A549 (cell line): Measurements from ENCODE around the gene KANTR. TPM values are rescaled to one million over a fixed set of nuclear protein-coding genes. Genes with fewer than 3 reads are reported as not detected.

Source experiments
- ATAC-seq, 2 experiments: fragments of 200-7000 bp in 1 of 2; fragments of >200 bp in 1 of 2; cut with Nextera tagmentation in 1 of 2; cut with Tn5 transposase in 1 of 2; 3 replicates each; pipeline versions ENCODE4 v1.8.0 to v1.9.1; 2018 to 2020; ENCODE audit warnings: mild to moderate bottlenecking in 1 of 2, moderate library complexity in 1 of 2
- CTCF ChIA-PET: fragments of 300-600 bp; sonication (Branson Sonifier 250); formaldehyde crosslinking; extraction: SDS; loops from one replicate; lab custom pipeline; 2021; ENCODE audit warnings: antibody characterized with exemption, inconsistent platforms; lab: Yijun Ruan, JAX
- POLR2A ChIA-PET: fragments of 350-600 bp; formaldehyde crosslinking; extraction: SDS; loops from one replicate; lab custom pipeline; 2021; ENCODE audit warnings: antibody characterized with exemption, inconsistent platforms; lab: Yijun Ruan, JAX
- DNase-seq, 2 experiments: peaks; one replicate each; pipeline versions ENCODE4 v3.0.0 to v3.0.0-alpha.2; 2011 to 2016; ENCODE audit warnings: low read depth in 1 of 2, low spot score in 1 of 2
- FAIRE-seq: peaks from 2 replicates; lab custom pipeline; 2011; peaks lifted over from hg19 to GRCh38; lab: Jason Lieb, UNC
- H3K27ac ChIP-seq, 2 experiments: fragments of >200 bp; sonication (Bioruptor Twin); formaldehyde crosslinking; 3 replicates each; pipeline ENCODE4 v1.5.1; 2016 to 2017
- H3K4me1 ChIP-seq: fragments of >200 bp; sonication (Bioruptor Twin); formaldehyde crosslinking; 3 replicates; pipeline ENCODE4 v1.6.1; 2016
- H3K4me2 ChIP-seq: fragments of >200 bp; sonication (Bioruptor Twin); formaldehyde crosslinking; 3 replicates; pipeline ENCODE4 v1.6.1; 2016
- H3K4me3 ChIP-seq: fragments of >200 bp; sonication (Bioruptor Twin); formaldehyde crosslinking; 3 replicates; pipeline ENCODE4 v1.5.1; 2016
- H3K9me3 ChIP-seq: fragments of >200 bp; sonication (Bioruptor Twin); formaldehyde crosslinking; 3 replicates; pipeline ENCODE4 v1.6.1; 2016
- CBX2 ChIP-seq: fragments of 200-600 bp; sonication (generic); IDR thresholded peaks from 2 replicates; pipeline ENCODE4 v1.6.1; 2016; ENCODE audit warnings: low read depth, mild to moderate bottlenecking, borderline replicate concordance
- CHD4 ChIP-seq: fragments of 200-600 bp; sonication (generic); IDR thresholded peaks from 2 replicates; pipeline ENCODE4 v1.6.1; 2016; ENCODE audit warnings: antibody characterized with exemption, mild to moderate bottlenecking, borderline replicate concordance
- FOSB ChIP-seq: fragments of 250-450 bp; sonication (Bioruptor Pico); IDR thresholded peaks from 2 replicates; pipeline ENCODE4 v1.5.0; 2020; ENCODE audit warnings: mild to moderate bottlenecking, moderate library complexity
- FOSL2 ChIP-seq, 2 experiments: fragments of 450-650 bp in 1 of 2; fragments of >200 bp in 1 of 2; sonication (Bioruptor Twin) in 1 of 2; formaldehyde crosslinking; IDR thresholded peaks; 2 replicates each; pipeline versions ENCODE4 v1.5.0 to v1.6.1; 2016 to 2020; ENCODE audit warnings: mild to moderate bottlenecking in 1 of 2, moderate library complexity in 1 of 2
- HEYL ChIP-seq: fragments of 250-450 bp; sonication (Bioruptor Pico); IDR thresholded peaks from 2 replicates; pipeline ENCODE4 v1.8.0; 2021; ENCODE audit warnings: mild to moderate bottlenecking, moderate library complexity
- HOXB5 ChIP-seq: fragments of 250-450 bp; sonication (Bioruptor Pico); IDR thresholded peaks from 2 replicates; pipeline ENCODE4 v1.5.0; 2020; ENCODE audit warnings: mild to moderate bottlenecking, moderate library complexity
- JUN ChIP-seq, 2 experiments: fragments of >200 bp; sonication (Bioruptor Twin); formaldehyde crosslinking; IDR thresholded peaks; 2 replicates in 1 of 2; 3 replicates in 1 of 2; pipeline ENCODE4 v1.6.1; 2016 to 2017
- JUNB ChIP-seq: fragments of >200 bp; sonication (Bioruptor Twin); formaldehyde crosslinking; IDR thresholded peaks from 2 replicates; pipeline ENCODE4 v1.6.1; 2016
- KDM5A ChIP-seq: fragments of 200-600 bp; sonication (generic); IDR thresholded peaks from 2 replicates; pipeline ENCODE4 v1.6.1; 2016; ENCODE audit warnings: antibody characterized with exemption, mild to moderate bottlenecking
- NFE2L2 ChIP-seq: fragments of 150-350 bp; conservative IDR thresholded peaks from 2 replicates; pipeline ENCODE4 v1.6.1; 2014; ENCODE audit warnings: low read length
- NPAS2 ChIP-seq: fragments of 250-450 bp; sonication (Bioruptor Pico); IDR thresholded peaks from 2 replicates; pipeline ENCODE4 v1.8.0; 2022; ENCODE audit warnings: mild to moderate bottlenecking, moderate library complexity, borderline replicate concordance
- PHF8 ChIP-seq: fragments of 200-600 bp; sonication (generic); IDR thresholded peaks from 2 replicates; pipeline ENCODE4 v1.6.1; 2016; ENCODE audit warnings: low read depth, mild to moderate bottlenecking, antibody characterized with exemption, moderate library complexity, borderline replicate concordance
- POLR2A ChIP-seq: IDR thresholded peaks from 2 replicates; pipeline ENCODE4 v1.6.1; 2012; ENCODE audit warnings: mild to moderate bottlenecking, low read length
- RCOR1 ChIP-seq: fragments of 150-350 bp; IDR thresholded peaks from 2 replicates; pipeline ENCODE4 v1.6.1; 2014; ENCODE audit warnings: antibody characterized with exemption, low read length, low read depth
- RNF2 ChIP-seq: fragments of 200-600 bp; sonication (generic); IDR thresholded peaks from 2 replicates; pipeline ENCODE4 v1.6.1; 2016; ENCODE audit warnings: low read depth, mild to moderate bottlenecking, antibody characterized with exemption, moderate library complexity, borderline replicate concordance
- TFCP2L1 ChIP-seq: fragments of 250-450 bp; sonication (Bioruptor Pico); IDR thresholded peaks from 2 replicates; pipeline ENCODE4 v1.5.0; 2021; ENCODE audit warnings: mild to moderate bottlenecking
- TP53 ChIP-seq: fragments of 250-450 bp; sonication (Bioruptor Pico); IDR thresholded peaks from 2 replicates; pipeline ENCODE4 v1.5.0; 2021; ENCODE audit warnings: mild to moderate bottlenecking, moderate library complexity
- ZFP36 ChIP-seq: fragments of 450-650 bp; IDR thresholded peaks from 2 replicates; pipeline ENCODE4 v1.6.1; 2014; ENCODE audit warnings: borderline replicate concordance; ENCODE audit not compliant: partially characterized antibody
- WGBS: methylation state at CpG from one replicate; pipeline ENCODE4 v1.1.6; 2017; ENCODE audit errors: missing lambda C conversion rate; 5-methylcytosine and 5-hydroxymethylcytosine counted together
- polyA plus RNA-seq, 4 experiments: library from polyadenylated mRNA; depleted of rRNA in 3 of 4; stranded (reverse); fragments of >200 nt; fragmentation: RNase III in 1 of 4; extraction: RNeasy Plus Mini Kit Qiagen cat#74134 plus additional on column Dnase treatment in 1 of 4; gene quantifications; 2 replicates in 3 of 4; 3 replicates in 1 of 4; pipeline ENCODE4 v1.2.3, GENCODE V29; 2011 to 2017
- TF ChIP-seq, protein P1 (sequence below): fragments of >200 bp; sonication (Bioruptor Twin); formaldehyde crosslinking; IDR thresholded peaks from 3 replicates; pipeline ENCODE4 v1.5.1; 2016
- TF ChIP-seq, protein P2 (sequence below): IDR thresholded peaks from 2 replicates; pipeline ENCODE4 v1.6.1; 2012; ENCODE audit warnings: low read depth, borderline replicate concordance
- TF ChIP-seq, protein P3 (sequence below): IDR thresholded peaks from 2 replicates; pipeline ENCODE4 v1.6.1; 2012

The KANTR gene
- polyA plus RNA-seq, 2 of the 4 experiments (the other 2 are of a cell fraction): 3.3 to 5.7 TPM

DNA sequence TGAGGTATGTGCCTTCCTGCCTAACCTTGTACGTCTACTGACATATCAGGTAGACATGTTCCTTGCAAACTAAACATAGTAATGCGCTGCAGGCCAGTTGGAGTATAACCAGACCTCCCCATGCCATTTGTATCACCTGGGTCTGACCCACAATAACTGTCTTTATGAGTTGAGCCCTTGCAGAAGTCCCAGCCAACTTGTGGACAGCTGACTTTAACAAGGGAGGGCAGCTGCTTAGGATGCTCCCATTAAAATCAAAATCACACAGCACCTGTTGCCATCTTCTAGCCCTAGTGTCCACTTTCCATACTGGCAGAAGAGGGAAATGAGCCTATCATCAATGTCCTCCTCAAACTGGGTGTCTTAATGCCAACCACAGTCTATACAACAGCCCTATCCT, 41.6 kb downstream of the KANTR start (continued):
- TF ChIP-seq, protein P1, sequence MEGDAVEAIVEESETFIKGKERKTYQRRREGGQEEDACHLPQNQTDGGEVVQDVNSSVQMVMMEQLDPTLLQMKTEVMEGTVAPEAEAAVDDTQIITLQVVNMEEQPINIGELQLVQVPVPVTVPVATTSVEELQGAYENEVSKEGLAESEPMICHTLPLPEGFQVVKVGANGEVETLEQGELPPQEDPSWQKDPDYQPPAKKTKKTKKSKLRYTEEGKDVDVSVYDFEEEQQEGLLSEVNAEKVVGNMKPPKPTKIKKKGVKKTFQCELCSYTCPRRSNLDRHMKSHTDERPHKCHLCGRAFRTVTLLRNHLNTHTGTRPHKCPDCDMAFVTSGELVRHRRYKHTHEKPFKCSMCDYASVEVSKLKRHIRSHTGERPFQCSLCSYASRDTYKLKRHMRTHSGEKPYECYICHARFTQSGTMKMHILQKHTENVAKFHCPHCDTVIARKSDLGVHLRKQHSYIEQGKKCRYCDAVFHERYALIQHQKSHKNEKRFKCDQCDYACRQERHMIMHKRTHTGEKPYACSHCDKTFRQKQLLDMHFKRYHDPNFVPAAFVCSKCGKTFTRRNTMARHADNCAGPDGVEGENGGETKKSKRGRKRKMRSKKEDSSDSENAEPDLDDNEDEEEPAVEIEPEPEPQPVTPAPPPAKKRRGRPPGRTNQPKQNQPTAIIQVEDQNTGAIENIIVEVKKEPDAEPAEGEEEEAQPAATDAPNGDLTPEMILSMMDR: no peak
- TF ChIP-seq CHD4: no peak

DNA sequence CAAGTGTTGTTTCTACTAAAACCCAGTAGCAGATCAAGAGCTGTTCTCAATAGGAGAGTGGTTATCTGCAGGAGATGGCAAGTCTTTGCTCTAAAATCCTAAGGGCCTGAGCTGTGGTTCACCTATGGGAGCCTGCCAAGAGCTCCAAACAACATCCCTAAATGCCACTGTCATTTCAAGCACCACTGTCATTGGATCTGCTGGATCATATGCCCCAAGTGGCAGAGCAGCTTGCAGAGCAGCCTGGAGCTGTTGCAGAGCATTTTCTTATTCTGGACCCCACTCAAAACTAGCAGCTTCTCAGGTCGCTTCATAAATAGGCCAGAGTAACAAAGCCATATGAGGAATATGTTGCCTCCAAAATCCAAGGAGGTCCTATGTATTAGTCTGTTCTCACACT, 59.6 kb downstream of the KANTR start:
- DNase-seq (no peak), ATAC-seq (no peak), FAIRE-seq (no peak)
- Histone ChIP-seq H3K9me3 (no peaks in the 10 kb centered on the region), H3K4me2 (no peak overlapping the region), H3K4me3 (no peak overlapping the region), H3K4me1 (no peaks in the 10 kb centered on the region), H3K27ac (no peak overlapping the region)
- 100% methylated on average over 1 of the region's 1 CpG for WGBS
- ChIA-PET CTCF (no interaction called here), POLR2A (no interaction called here)
- TF ChIP-seq FOSB (CRISPR knock-in tag) (no peak), CBX2 (no peak)

DNA sequence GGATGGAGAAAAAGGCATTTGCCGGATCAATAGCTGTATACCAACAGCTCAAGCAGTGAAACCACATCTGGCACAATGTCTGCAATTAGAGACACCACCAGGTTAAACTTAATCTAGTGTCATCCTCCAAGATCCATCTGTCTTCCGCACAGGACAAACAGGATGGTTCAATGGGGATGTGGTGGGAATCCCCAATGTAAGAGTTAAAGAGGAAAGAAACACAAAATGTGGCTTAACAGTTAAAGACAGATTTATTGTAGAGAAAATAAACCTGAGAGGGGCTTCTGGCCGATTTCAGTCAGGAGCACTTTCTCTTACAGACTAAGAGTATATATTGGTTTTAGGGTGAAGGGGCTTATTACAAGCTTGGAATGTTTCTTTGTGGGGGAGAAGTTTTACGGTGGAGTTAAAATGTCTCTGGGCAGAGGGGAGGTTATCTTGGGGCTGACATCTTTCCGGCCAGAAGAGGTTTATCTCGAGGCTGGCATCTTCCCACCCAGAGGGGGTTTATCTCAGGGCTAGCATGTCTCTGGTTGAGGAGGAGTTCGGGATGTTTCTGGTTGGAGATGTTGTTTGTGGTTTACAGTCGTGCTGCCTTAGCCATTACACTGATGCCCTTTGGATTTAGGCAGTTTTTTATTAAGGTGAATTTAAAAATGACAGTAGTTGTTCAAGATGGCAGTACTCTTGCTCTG, 61.7 kb downstream of the KANTR start:
- Histone ChIP-seq H3K27ac (no peak overlapping the region), H3K4me3 (no peak overlapping the region)
- FAIRE-seq (no peak), DNase-seq (no peak)
- WGBS: 76% methylated on average over 8 of the region's 8 CpGs
- TF ChIP-seq, protein P2, sequence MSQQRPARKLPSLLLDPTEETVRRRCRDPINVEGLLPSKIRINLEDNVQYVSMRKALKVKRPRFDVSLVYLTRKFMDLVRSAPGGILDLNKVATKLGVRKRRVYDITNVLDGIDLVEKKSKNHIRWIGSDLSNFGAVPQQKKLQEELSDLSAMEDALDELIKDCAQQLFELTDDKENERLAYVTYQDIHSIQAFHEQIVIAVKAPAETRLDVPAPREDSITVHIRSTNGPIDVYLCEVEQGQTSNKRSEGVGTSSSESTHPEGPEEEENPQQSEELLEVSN: no peak
- TF ChIP-seq, protein P3, sequence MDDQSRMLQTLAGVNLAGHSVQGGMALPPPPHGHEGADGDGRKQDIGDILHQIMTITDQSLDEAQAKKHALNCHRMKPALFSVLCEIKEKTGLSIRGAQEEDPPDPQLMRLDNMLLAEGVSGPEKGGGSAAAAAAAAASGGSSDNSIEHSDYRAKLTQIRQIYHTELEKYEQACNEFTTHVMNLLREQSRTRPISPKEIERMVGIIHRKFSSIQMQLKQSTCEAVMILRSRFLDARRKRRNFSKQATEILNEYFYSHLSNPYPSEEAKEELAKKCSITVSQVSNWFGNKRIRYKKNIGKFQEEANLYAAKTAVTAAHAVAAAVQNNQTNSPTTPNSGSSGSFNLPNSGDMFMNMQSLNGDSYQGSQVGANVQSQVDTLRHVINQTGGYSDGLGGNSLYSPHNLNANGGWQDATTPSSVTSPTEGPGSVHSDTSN: no peak
- TF ChIP-seq ZFP36 (no peak), HEYL (CRISPR knock-in tag) (no peak), JUNB (no peak), HOXB5 (CRISPR knock-in tag) (no peak), PHF8 (no peak), TP53 (CRISPR knock-in tag) (no peak), RNF2 (no peak), NFE2L2 (no peak), POLR2A (no peak), RCOR1 (no peak), CBX2 (no peak), NPAS2 (CRISPR knock-in tag) (no peak), JUN (IDR thresholded peaks at IDR 0.05) (no peak), TFCP2L1 (CRISPR knock-in tag) (no peak), FOSL2 (IDR thresholded peaks at IDR 0.05) (no peak), FOSL2 (CRISPR knock-in tag; IDR thresholded peaks at IDR 0.05) (no peak), KDM5A (no peak)
- TF ChIP-seq, all 56 proteins: peak for 0
- ChIA-PET CTCF (no interaction called here), POLR2A (interaction anchor here (0.6 kb wide), 1 partner anchor 521 kb away, joined by 6 read pairs; no protein-coding TSS in a partner anchor)
- Histone ChIP-seq H3K4me1 (no peaks in the 10 kb centered on the region), H3K4me2 (no peak overlapping the region), H3K9me3 (no peaks in the 10 kb centered on the region)
- no peak for ATAC-seq
